D721Med (cell line): ENCODE measurements around the gene GALT.

Experiments used
- DNase-seq: peaks from one replicate; pipeline ENCODE4 v3.0.0; 2011; ENCODE audit warnings: low spot score; ENCODE audit not compliant: insufficient read length
- FAIRE-seq: peaks from 2 replicates; lab custom pipeline; 2011; peaks lifted over from hg19 to GRCh38; lab: Jason Lieb, UNC
- CTCF ChIP-seq: IDR thresholded peaks from 2 replicates; pipeline ENCODE4 v1.5.1; 2012; ENCODE audit warnings: mild to moderate bottlenecking, control low read depth; ENCODE audit not compliant: insufficient read depth; ENCODE audit errors: missing control alignments

The GALT gene

GRCh38 chr9:34690983-34691935, 44.8 kb downstream of the GALT start, which contains the start of gene CCL19:
CCL19 (minus strand) TSS chr9:34691276; CDS start chr9:34691139, 137 bp downstream.
- no peak for DNase-seq
- no peak for FAIRE-seq
- TF ChIP-seq CTCF, result no peak

- DNase-seq (no peak), FAIRE-seq (no peak)
- TF ChIP-seq CTCF, result no peak
These were observed 45.5 kb downstream of the GALT start for GRCh38 chr9:34691936-34692315.

GRCh38 chr9:34693560-34693959, 47.1 kb downstream of the GALT start:
- TF ChIP-seq CTCF, result no peak
- DNase-seq, result no peak
- FAIRE-seq, result no peak

GRCh38 chr9:34694811-34695210, 48.3 kb downstream of the GALT start:
- TF ChIP-seq CTCF, result no peak
- FAIRE-seq (no peak), DNase-seq (no peak)
